T-helper 17 cell (primary cell): ENCODE data around the gene P2RX3. TPM values are rescaled to one million over a fixed set of nuclear protein-coding genes. Genes with fewer than 3 reads are reported as not detected.

ENCODE experiments used
- ATAC-seq: fragments of 150-1000 bp; cut with Tn5 transposase; 2 replicates; pipeline ENCODE4 v1.10.0; 2021; ENCODE audit warnings: mild to moderate bottlenecking, moderate library complexity
- DNase-seq, 3 donors: peaks; one replicate each; pipeline versions ENCODE4 v3.0.0 to v3.0.0-alpha.2; 2020 to 2021
- H3K9me3 ChIP-seq: one replicate; pipeline ENCODE4 v1.7.0; 2013; ENCODE audit warnings: low read length, mild to moderate bottlenecking; ENCODE audit not compliant: control insufficient read depth, poor library complexity, severe bottlenecking
- H3K27ac Mint-ChIP-seq: one replicate; pipeline ENCODE4 v1.8.0; 2022; ENCODE audit warnings: mild to moderate bottlenecking, moderate library complexity, mixed read lengths
- H3K27me3 Mint-ChIP-seq: one replicate; pipeline ENCODE4 v1.8.0; 2022; ENCODE audit warnings: mixed read lengths
- H3K36me3 Mint-ChIP-seq: one replicate; pipeline ENCODE4 v1.8.0; 2022; ENCODE audit warnings: low read depth, mixed read lengths
- H3K4me1 Mint-ChIP-seq: one replicate; pipeline ENCODE4 v1.8.0; 2022; ENCODE audit warnings: mild to moderate bottlenecking, mixed read lengths
- H3K4me3 Mint-ChIP-seq: one replicate; pipeline ENCODE4 v1.8.0; 2022; ENCODE audit warnings: mild to moderate bottlenecking, moderate library complexity, mixed read lengths
- total RNA-seq, 4 donors: library from RNA in 2 of 4; stranded (reverse) in 2 of 4; gene quantifications; one replicate each; pipeline ENCODE4 v1.2.3 and lab custom pipeline; 2022 to 2026

P2RX3 gene
- total RNA-seq, 2 donors from 2014 or later = not detected

GRCh38 chr11:57340039-57340615 is 2.0 kb downstream of the P2RX3 start:
- Mint-ChIP-seq H3K36me3 (peaks cover 2% of the 10 kb centered on the region), H3K27me3 (peaks cover 15% of the 10 kb centered on the region), H3K27ac (no peak overlapping the region), H3K4me1 (peaks cover 9% of the 10 kb centered on the region), H3K4me3 (no peak overlapping the region)
- no peaks in the 10 kb centered on the region for H3K9me3 ChIP-seq
- no peak for ATAC-seq
- no peak for DNase-seq

GRCh38 chr11:57341250-57341808 is 3.2 kb downstream of the P2RX3 start:
- H3K4me1 Mint-ChIP-seq = peaks cover 5% of the 10 kb centered on the region
- DNase-seq (no peak), ATAC-seq (no peak)
- no peaks in the 10 kb centered on the region for H3K9me3 ChIP-seq
- H3K36me3 Mint-ChIP-seq = no peaks in the 10 kb centered on the region
- H3K27ac Mint-ChIP-seq = no peak overlapping the region
- H3K27me3 Mint-ChIP-seq = peaks cover 15% of the 10 kb centered on the region
- H3K4me3 Mint-ChIP-seq = no peak overlapping the region

- ATAC-seq = no peak
- Mint-ChIP-seq H3K36me3 (no peaks in the 10 kb centered on the region), H3K4me1 (peaks cover 3% of the 10 kb centered on the region), H3K27me3 (peaks cover 15% of the 10 kb centered on the region), H3K4me3 (no peak overlapping the region), H3K27ac (no peak overlapping the region)
- DNase-seq = no peak
- no peaks in the 10 kb centered on the region for H3K9me3 ChIP-seq
Measured at GRCh38 chr11:57342702-57343101, 4.5 kb downstream of the P2RX3 start.

GRCh38 chr11:57343825-57344224 is 5.7 kb downstream of the P2RX3 start:
- no peak overlapping the region for H3K4me3 Mint-ChIP-seq
- H3K9me3 ChIP-seq = no peaks in the 10 kb centered on the region
- peaks cover 15% of the 10 kb centered on the region for H3K27me3 Mint-ChIP-seq
- ATAC-seq = no peak
- no peaks in the 10 kb centered on the region for H3K36me3 Mint-ChIP-seq
- no peak for DNase-seq
- H3K27ac Mint-ChIP-seq = no peak overlapping the region
- H3K4me1 Mint-ChIP-seq = peaks cover 3% of the 10 kb centered on the region

- no peak for ATAC-seq
- Mint-ChIP-seq H3K36me3 (no peaks in the 10 kb centered on the region), H3K27ac (no peak overlapping the region), H3K27me3 (peaks cover 15% of the 10 kb centered on the region), H3K4me3 (no peak overlapping the region), H3K4me1 (peaks cover 3% of the 10 kb centered on the region)
- H3K9me3 ChIP-seq = no peaks in the 10 kb centered on the region
- DNase-seq = no peak
Measured at GRCh38 chr11:57344826-57345225, 6.7 kb downstream of the P2RX3 start.

- no peaks in the 10 kb centered on the region for H3K9me3 ChIP-seq
- DNase-seq (peak; percentile 47 to 62 (median 49)), ATAC-seq (peak; percentile 90)
- Mint-ChIP-seq H3K4me3 (no peak overlapping the region), H3K27me3 (peaks cover 8% of the 10 kb centered on the region), H3K4me1 (peaks cover 5% of the 10 kb centered on the region), H3K27ac (peak overlapping the region; percentile 21), H3K36me3 (no peaks in the 10 kb centered on the region)
Measured at GRCh38 chr11:57345555-57346211, 7.5 kb downstream of the P2RX3 start.

GRCh38 chr11:57347336-57347735 is 9.2 kb downstream of the P2RX3 start:
- H3K4me1 Mint-ChIP-seq = peaks cover 5% of the 10 kb centered on the region
- H3K36me3 Mint-ChIP-seq = no peaks in the 10 kb centered on the region
- ATAC-seq (no peak), DNase-seq (no peak)
- peak overlapping the region; percentile 63 for H3K27ac Mint-ChIP-seq
- H3K27me3 Mint-ChIP-seq = no peaks in the 10 kb centered on the region
- no peaks in the 10 kb centered on the region for H3K9me3 ChIP-seq
- no peak overlapping the region for H3K4me3 Mint-ChIP-seq

GRCh38 chr11:57348052-57348451 is 9.9 kb downstream of the P2RX3 start:
- ATAC-seq (no peak), DNase-seq (no peak)
- Mint-ChIP-seq H3K36me3 (no peaks in the 10 kb centered on the region), H3K27ac (no peak overlapping the region), H3K27me3 (peaks cover 2% of the 10 kb centered on the region), H3K4me3 (no peak overlapping the region), H3K4me1 (peaks cover 5% of the 10 kb centered on the region)
- no peaks in the 10 kb centered on the region for H3K9me3 ChIP-seq

- Mint-ChIP-seq H3K4me1 (peaks cover 5% of the 10 kb centered on the region), H3K4me3 (no peak overlapping the region), H3K27me3 (peaks cover 5% of the 10 kb centered on the region), H3K36me3 (no peaks in the 10 kb centered on the region), H3K27ac (peak overlapping the region; percentile 49)
- no peaks in the 10 kb centered on the region for H3K9me3 ChIP-seq
- DNase-seq (no peak), ATAC-seq (no peak)
Measured at GRCh38 chr11:57348636-57349313, 10.6 kb downstream of the P2RX3 start.

GRCh38 chr11:57349491-57350274 is 11.5 kb downstream of the P2RX3 start:
- DNase-seq (peak; percentile 45 to 67 (median 58)), ATAC-seq (peak; percentile 63)
- Mint-ChIP-seq H3K36me3 (peaks cover 3% of the 10 kb centered on the region), H3K27me3 (peaks cover 12% of the 10 kb centered on the region), H3K27ac (peak overlapping the region; percentile 21), H3K4me1 (peaks cover 8% of the 10 kb centered on the region), H3K4me3 (no peak overlapping the region)
- H3K9me3 ChIP-seq = no peaks in the 10 kb centered on the region

- peaks cover 15% of the 10 kb centered on the region for H3K27me3 Mint-ChIP-seq
- H3K9me3 ChIP-seq = no peaks in the 10 kb centered on the region
- no peak overlapping the region for H3K4me3 Mint-ChIP-seq
- ATAC-seq = no peak
- H3K4me1 Mint-ChIP-seq = peaks cover 6% of the 10 kb centered on the region
- H3K27ac Mint-ChIP-seq = no peak overlapping the region
- DNase-seq = no peak
- peaks cover 5% of the 10 kb centered on the region for H3K36me3 Mint-ChIP-seq
Measured at GRCh38 chr11:57353036-57353435, 14.9 kb downstream of the P2RX3 start.

GRCh38 chr11:57353446-57353845 is 15.3 kb downstream of the P2RX3 start:
- peaks cover 15% of the 10 kb centered on the region for H3K27me3 Mint-ChIP-seq
- no peak overlapping the region for H3K27ac Mint-ChIP-seq
- H3K4me3 Mint-ChIP-seq = no peak overlapping the region
- peaks cover 6% of the 10 kb centered on the region for H3K4me1 Mint-ChIP-seq
- DNase-seq (no peak), ATAC-seq (no peak)
- H3K36me3 Mint-ChIP-seq = peaks cover 5% of the 10 kb centered on the region
- H3K9me3 ChIP-seq = no peaks in the 10 kb centered on the region

- H3K9me3 ChIP-seq = no peaks in the 10 kb centered on the region
- peaks cover 6% of the 10 kb centered on the region for H3K4me1 Mint-ChIP-seq
- H3K36me3 Mint-ChIP-seq = peaks cover 5% of the 10 kb centered on the region
- ATAC-seq = no peak
- H3K27ac Mint-ChIP-seq = no peak overlapping the region
- peaks cover 15% of the 10 kb centered on the region for H3K27me3 Mint-ChIP-seq
- no peak for DNase-seq
- no peak overlapping the region for H3K4me3 Mint-ChIP-seq
Measured at GRCh38 chr11:57353852-57354251, 15.7 kb downstream of the P2RX3 start.
